Measurements from ENCODE around the gene SMIM32.

SMIM32 gene

GRCh38 chr5:136206361-136206760 is 13.4 kb upstream of the SMIM32 start:
- no peak for DNase-seq

- no peak for DNase-seq
Measured at GRCh38 chr5:136205941-136206340, 13.0 kb upstream of the SMIM32 start.

- DNase-seq: no peak
Measured at GRCh38 chr5:136205061-136205702, 12.2 kb upstream of the SMIM32 start.

GRCh38 chr5:136203303-136203922 is 10.5 kb upstream of the SMIM32 start:
- DNase-seq: no peak

GRCh38 chr5:136202469-136203205 is 9.7 kb upstream of the SMIM32 start:
- DNase-seq: no peak

GRCh38 chr5:136201870-136202269 is 8.9 kb upstream of the SMIM32 start:
- no peak for DNase-seq

- DNase-seq: no peak
Measured at GRCh38 chr5:136200761-136201160, 7.8 kb upstream of the SMIM32 start.

- DNase-seq: no peak
Measured at GRCh38 chr5:136200130-136200529, 7.2 kb upstream of the SMIM32 start.

- no peak for DNase-seq
Measured at GRCh38 chr5:136199408-136199807, 6.4 kb upstream of the SMIM32 start.

GRCh38 chr5:136198453-136198852 is 5.5 kb upstream of the SMIM32 start:
- no peak for DNase-seq

- no peak for DNase-seq
Measured at GRCh38 chr5:136197462-136198142, 4.6 kb upstream of the SMIM32 start.

GRCh38 chr5:136195971-136196820 is 3.2 kb upstream of the SMIM32 start:
- DNase-seq: no peak

- no peak for DNase-seq
Measured at GRCh38 chr5:136194576-136194975, 1.6 kb upstream of the SMIM32 start.

- DNase-seq: no peak
Measured at GRCh38 chr5:136193322-136193935, 467 bp upstream of the SMIM32 start.

GRCh38 chr5:136192015-136192525 is 892 bp downstream of the SMIM32 start:
- no peak for DNase-seq

- DNase-seq: no peak
Measured at GRCh38 chr5:136191304-136192014, 1.5 kb downstream of the SMIM32 start.

GRCh38 chr5:136190904-136191303 is 2.1 kb downstream of the SMIM32 start:
- no peak for DNase-seq

GRCh38 chr5:136190091-136190720 is 2.8 kb downstream of the SMIM32 start:
- no peak for DNase-seq

- DNase-seq: no peak
Measured at GRCh38 chr5:136188859-136189258, 4.1 kb downstream of the SMIM32 start.

- DNase-seq: no peak
Measured at GRCh38 chr5:136186796-136187195, 6.2 kb downstream of the SMIM32 start.
